HG02623 (cell line): ENCODE data around the gene PSMC2.
"Not testable (repeated sequence)": the region's sequence is repeated elsewhere in the genome, so short reads cannot be mapped to it uniquely, and the experiment has no call there.

ENCODE experiments used
- ATAC-seq: cut with Tn5 transposase; IDR thresholded peaks from one replicate; pipeline ENCODE4 v1.9.1; 2021; ENCODE audit warnings: moderate library complexity; ENCODE audit not compliant: unreplicated experiment

Gene PSMC2

DNA sequence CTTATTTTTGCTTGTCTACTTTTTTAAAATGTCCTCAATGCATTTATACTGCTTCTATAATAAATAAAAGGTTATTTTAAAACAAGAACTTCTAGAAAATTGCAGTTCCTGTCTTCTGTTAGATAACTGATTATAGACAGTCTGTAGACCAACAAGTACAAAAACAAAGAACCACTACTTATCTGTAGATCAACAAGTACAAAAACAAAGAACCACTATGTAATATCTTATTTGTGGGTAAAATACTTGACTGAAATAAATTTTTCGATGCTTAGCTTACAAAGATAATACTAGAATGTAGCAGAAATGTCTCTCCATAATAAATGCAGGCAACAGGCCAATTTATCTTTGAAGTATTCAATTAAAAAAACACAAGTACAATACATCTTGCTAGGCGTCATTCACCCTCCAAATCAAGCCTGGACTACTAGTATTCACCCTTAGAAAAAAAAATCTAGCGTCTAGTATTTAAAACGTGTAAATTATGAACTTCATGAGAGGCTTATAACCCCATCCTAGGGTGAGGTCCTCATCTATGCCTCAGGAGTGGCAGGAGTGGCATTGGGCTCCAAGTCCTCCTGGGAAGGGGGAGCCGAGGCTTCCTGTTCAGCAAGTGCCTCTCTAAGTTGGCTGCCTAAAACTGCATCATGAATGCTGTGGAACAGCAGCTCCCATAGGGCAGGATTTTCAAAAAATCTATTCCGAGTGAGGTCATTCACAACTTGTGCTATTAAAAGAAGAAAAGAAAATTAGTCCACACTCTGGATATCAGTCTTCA lies 26.6 kb downstream of the PSMC2 start:
- no peak for ATAC-seq

DNA sequence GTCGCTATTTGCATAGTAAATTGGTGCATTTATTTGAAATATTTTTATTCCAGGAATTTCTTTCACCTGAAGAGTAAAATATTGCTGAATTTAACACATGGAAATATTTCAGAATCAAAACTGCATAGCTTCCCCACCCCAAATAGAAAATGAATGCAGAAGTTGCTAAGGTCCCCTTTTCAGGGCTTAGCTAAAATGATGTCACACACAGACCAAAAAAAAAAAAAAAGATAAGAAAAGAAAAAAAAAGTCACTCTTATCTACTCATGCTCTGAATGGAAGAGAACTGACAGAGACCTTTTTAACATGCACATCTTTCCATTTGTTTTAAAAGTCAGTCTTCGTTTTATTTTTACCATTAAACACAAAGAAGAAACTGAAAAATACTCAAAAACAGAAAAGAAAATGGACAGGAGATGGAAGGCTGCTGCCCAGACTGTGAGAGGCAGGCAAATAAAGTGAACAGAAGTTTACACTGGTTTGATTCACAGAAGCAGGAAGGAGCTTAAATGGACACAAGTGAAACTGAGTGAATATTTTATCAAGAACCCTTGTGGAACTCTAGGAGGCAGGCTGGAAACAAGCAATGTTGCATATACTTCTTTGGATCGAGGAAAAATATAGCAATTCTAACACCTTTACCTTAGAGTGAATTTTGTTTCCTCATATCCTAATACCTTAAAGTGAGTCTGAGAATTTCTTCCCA lies 32.0 kb downstream of the PSMC2 start:
- ATAC-seq, result no peak

DNA sequence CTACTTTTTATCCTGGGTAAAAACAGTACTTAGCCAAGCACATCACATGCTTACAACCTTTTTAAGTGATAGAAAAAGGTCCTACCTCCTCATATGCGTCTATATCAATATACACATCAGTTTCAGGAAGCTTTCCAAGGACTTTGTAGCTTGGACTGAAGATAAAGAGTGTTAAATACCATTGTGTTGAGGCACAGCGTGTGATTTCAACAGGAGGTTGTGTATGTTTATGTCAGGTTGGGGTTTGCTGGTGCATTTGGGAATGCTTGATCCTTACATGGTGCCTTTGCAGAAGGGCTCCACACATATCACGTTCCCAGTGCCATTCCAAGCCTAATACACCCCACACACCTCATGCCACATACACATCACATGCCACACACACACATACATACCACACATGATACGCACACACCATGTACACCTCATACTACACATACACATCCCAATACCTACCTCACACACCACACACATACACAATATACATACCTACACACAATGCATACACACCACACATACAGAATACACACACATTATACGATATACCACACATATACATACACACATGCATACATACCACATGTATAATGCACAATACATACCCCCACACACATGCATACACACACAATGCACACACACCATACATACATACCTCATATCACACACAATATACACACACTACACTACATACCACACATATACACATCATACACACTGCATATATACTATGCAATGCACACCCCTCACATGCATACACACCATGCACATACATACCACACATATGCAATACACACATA lies 33.1 kb downstream of the PSMC2 start:
- no peak for ATAC-seq

DNA sequence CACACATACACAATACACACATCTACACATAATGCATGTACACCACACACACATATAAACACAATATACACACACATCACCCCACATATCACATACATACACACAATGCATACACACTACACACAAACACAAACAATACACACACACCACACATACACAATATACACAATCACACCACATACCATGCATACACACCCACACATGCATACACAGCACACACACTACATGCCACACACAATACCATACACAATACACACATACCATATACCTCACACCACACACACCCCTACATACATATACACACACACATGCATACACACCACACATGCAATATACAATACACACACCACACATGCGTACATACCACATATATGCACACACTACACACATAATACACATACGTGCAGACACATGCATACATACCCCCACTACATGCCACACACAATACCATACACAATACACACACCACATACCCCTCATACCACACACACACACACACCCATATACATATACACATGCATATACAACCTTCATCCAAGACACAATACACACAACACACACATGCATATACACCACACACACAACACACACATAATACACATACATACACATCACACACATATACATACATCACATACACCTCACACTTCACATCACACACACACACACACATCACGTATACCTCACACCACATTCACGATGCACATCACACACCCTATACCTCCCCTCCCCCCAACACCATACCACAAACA lies 34.0 kb downstream of the PSMC2 start:
- no peak for ATAC-seq

DNA sequence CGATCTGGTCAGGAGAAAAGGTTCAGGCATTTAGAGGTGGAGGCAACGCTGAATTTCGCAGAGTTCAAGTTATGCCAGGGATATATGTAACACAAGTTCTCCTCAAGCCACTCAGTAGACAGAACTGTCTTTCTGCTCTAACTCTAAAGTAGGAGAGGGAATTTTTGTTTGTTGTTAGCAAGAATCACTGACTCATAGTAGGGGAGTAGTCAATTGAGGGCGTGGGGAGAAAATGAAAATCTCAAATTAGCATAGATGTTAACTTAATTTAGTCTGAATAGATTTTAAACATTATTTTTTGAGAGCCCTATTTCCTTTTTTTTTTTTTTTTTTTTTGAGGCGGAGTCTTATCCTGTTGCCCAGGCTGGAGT lies 34.6 kb downstream of the PSMC2 start:
- ATAC-seq, result no peak

GRCh38 chr7:103387242-103387641 lies 39.8 kb downstream of the PSMC2 start:
- no peak for ATAC-seq

DNA sequence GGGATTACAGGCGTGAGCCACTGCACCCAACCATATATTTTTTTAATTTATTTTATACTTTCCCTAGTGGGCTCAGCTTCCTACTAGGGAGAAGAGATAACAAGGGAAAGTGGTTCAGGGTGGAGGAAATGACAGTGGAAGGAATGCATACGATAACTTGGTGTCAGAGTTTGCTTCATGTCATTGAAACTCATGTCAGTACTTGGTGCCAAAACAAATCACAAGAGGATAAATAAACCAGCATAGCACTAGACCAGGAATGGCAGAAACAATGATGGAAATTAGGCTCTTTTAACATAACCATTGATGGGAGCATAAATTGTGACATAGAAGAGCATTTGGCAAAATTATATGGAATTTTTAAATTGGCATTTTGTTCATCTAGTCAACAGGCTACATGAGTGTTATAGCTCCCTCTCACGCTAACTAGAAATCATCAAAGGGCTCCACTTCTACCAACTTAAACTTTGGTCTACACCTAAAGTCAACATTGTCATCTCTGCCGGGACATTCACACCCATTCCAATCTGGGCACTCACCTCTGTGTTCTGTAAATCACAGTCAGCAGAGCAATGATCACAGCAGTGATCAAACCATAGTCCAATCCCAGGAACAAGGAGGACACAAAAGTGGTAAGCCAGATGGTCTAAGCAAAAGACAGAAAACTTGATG lies 41.2 kb downstream of the PSMC2 start:
- no peak for ATAC-seq

DNA sequence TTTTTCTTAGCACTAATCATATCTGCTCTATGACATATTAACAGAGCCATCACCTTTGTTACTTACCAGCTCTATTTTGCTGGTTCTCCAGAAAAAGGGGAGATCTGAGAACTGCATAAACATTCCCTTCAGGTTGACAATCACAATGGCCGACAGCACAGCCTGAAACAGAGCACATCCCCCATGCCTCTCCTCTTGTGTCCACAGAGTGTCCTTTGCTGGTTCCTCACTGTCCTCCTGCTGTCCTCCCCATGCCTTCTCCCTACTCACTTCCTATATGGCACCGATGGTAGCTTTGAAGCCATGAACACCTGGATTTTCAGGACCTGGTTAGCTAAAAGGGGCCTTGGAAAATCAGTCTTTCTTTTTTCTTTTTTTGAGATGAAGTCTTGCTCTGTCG lies 41.8 kb downstream of the PSMC2 start:
- ATAC-seq, result no peak

DNA sequence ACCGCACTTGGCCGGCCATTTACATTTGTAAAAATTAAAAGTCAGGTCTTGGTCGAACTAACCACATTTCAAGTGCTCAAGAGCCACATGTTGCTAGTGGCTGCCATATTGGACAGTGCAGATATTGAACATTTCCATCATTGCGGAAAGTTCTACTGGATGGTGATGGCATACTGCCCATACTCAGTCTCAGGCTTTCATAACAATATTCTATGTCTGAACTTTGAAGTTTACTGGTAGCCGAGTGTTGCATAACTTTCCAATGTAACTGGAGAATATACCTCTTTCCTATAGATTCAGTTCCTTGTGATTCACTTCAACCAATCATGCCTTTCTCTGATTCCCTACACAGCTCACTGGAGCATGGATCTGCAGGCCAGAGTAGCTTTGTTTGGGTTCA lies 43.7 kb downstream of the PSMC2 start:
- ATAC-seq, result no peak

- no peak for ATAC-seq
These were observed 44.5 kb downstream of the PSMC2 start for GRCh38 chr7:103391976-103392375.

DNA sequence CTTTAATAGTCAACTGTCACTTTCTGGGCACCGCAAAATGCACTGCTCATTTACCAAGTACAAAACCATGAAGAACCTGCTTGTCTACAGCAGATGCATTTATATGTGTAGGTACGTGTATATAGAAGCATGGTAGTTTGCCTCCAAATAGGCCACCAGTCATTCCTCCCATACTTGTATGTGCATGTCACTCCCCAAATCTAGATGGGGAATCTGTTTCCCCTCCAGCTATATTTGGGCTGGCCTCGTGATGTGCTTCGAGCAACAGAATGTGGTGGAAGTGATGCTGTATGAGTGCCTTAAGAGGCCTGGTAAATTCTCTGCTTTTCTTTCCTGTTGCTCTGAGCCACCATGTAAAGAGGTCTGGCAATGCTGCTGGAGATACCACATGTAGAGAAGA lies 47.1 kb downstream of the PSMC2 start:
- ATAC-seq, result no peak

- no peak for ATAC-seq
These were observed 47.6 kb downstream of the PSMC2 start for GRCh38 chr7:103395071-103395470.

GRCh38 chr7:103396471-103396870 lies 49.0 kb downstream of the PSMC2 start:
- no peak for ATAC-seq

DNA sequence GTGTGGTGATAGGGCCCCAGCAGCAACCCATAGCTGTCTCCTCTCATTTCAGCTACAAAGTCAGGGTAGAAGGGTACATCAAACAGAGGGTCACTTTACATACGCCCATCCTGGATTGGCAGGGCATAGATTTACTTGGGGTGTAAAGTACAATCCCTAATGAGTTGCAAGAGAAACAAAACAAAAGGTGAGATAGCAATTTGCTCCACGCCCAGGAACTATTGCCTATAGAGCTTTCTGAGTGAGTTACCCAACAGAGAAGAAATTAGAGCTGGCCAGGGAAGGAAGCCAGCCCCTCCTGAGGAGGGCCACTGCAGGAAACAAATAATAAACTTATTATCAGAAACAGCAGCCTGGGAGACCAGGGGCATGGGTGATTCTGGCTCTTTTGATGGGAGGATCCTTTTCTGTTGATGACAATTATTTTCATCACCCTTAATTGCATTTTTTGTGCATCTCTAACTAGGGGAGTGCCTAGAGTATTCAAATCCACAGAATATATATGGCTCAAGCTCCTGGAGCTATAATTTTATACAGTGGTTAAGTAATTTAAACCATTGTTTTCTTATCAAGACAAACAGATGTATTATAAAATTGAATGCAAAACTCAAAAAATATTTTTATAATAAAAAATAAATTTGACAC lies 51.2 kb downstream of the PSMC2 start:
- no peak for ATAC-seq

- ATAC-seq, result not testable (repeated sequence)
These were observed 52.2 kb downstream of the PSMC2 start for GRCh38 chr7:103399687-103400086.

DNA sequence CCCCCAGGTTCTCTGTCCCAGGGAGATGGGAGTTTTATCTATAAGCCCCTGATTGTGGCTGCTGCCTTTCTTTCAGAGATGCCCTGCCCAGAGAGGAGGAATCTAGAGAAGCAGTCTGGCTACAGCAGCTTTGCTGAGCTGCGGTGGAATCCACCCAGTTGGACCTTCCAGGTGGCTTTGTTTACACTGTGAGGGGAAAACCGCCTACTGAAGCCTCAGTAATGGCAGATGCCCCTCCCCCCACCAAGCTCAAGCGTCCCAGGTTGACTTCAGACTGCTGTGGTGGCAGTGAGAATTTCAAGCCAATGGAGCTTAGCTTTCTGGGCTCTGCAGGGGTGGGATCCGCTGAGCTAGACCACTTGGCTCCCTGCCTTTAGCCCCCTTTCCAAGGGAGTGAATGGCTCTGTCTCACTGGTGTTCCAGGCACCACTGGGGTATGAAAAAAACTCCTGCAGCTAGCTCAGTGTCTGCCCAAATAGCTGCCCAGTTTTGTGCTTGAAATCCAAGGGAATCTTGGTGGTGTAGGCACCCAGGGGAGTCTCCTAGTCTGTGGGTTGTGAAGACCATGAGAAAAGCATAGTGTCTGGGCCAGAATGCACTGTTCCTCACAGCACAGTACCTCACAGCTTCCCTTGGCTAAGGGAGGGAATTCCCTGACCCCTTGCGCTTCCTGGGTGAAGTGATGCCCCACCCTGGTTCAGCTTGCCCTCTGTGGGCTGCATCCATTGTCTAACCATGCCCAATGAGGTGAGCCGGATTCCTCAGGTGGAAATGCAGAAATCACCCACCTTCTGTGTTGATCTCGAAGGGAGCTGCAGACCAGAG lies 58.6 kb downstream of the PSMC2 start:
- not testable (repeated sequence) for ATAC-seq

DNA sequence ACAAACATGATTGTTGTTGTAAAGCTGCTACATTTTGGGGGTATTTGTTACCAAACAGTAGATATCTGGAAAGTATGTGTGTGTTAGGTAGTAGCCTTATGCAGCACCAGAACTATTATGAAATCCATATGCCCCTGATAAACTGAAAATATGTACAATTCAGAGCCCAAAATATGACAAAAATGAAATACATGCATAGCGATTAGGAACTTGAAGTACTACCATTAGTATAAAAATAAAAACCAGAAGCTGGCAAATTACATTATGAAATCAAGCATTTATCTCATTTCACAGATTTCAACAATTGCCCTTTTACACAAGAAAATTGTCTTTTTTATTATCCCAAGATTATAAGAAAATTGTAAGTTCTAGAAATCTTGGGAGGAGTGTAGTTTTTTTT lies 64.7 kb downstream of the PSMC2 start:
- ATAC-seq, result no peak

DNA sequence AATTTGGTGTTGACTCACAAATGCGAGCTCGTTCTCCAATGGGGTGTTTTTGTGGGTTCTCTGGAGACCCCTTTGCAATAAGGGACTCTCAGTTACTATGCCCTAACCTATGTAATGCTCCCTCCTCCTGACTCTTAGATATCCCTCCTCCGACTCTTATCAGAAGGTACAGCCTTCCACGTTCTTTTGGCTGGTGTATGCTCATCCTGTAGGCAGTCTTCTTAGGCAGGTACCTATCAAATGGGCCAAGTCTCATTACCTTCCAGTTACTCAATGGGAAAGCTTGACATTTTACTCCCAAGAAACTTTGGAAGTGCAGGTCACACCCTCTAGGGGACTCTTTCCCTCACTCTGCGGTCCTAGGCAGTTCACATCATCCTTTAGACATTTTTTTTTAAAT lies 66.0 kb downstream of the PSMC2 start:
- no peak for ATAC-seq

DNA sequence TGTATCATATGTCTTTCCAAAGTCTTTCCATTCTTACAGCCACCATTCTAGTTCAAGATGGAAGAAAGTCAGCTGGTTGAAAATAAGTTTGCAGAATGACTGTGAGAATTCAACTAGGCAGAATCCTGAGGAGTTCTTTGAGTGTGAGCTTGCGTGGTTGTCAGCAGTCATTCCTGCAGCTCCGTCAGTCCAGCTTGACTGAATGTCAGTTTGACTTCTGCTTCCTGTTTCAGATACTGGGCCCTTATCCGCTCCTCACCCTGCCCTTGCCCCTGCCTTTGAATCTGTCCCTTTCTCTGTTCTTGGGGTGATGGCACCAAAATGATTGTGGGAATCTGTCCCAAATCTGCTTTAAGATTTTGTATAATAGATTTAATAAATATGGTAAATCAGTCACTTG lies 70.8 kb downstream of the PSMC2 start:
- no peak for ATAC-seq
